Neural crest cell (in vitro differentiated cells): ENCODE data around the gene CCNDBP1. TPM values are rescaled to one million over a fixed set of nuclear protein-coding genes. Genes with fewer than 3 reads are reported as not detected.
"Not testable (repeated sequence)": the region's sequence is repeated elsewhere in the genome, so short reads cannot be mapped to it uniquely, and the experiment has no call there.

Experiments
- DNase-seq: peaks from one replicate; pipeline ENCODE4 v3.0.0; 2021; ENCODE audit warnings: low read depth, mixed read lengths, low spot score
- H3K27ac Mint-ChIP-seq: one replicate; pipeline ENCODE4 v1.8.0; 2021; ENCODE audit warnings: mild to moderate bottlenecking, mixed read lengths; ENCODE audit not compliant: unreplicated experiment
- H3K27me3 Mint-ChIP-seq: 2 replicates; pipeline ENCODE4 v1.8.0; 2021; ENCODE audit warnings: low read depth, mild to moderate bottlenecking, mixed read lengths
- H3K36me3 Mint-ChIP-seq: 2 replicates; pipeline ENCODE4 v1.8.0; 2021; ENCODE audit warnings: low read depth, mild to moderate bottlenecking, mixed read lengths
- H3K4me1 Mint-ChIP-seq: 2 replicates; pipeline ENCODE4 v1.8.0; 2021; ENCODE audit warnings: mixed read lengths
- H3K4me3 Mint-ChIP-seq: one replicate; pipeline ENCODE4 v1.8.0; 2021; ENCODE audit warnings: mild to moderate bottlenecking, mixed read lengths
- H3K9me3 Mint-ChIP-seq: 2 replicates; pipeline ENCODE4 v1.8.0; 2021; ENCODE audit warnings: mixed read lengths
- CTCF ChIP-seq: fragments of 200-600 bp; sonication (generic); conservative IDR thresholded peaks from 2 replicates; pipeline ENCODE4 v1.5.0; 2021; ENCODE audit warnings: antibody characterized with exemption, mild to moderate bottlenecking
- total RNA-seq: library from RNA; stranded (reverse); gene quantifications from 2 replicates; pipeline ENCODE4 v1.2.1, GENCODE V29; 2021

The CCNDBP1 gene
- total RNA-seq, 1 donor from 2014 or later: 31.4 TPM

GRCh38 chr15:43190178-43190577 is 5.0 kb downstream of the CCNDBP1 start:
- H3K27ac Mint-ChIP-seq: no peak overlapping the region
- no peak overlapping the region for H3K4me3 Mint-ChIP-seq
- peaks cover 11% of the 10 kb centered on the region for H3K4me1 Mint-ChIP-seq
- H3K27me3 Mint-ChIP-seq: no peaks in the 10 kb centered on the region
- H3K9me3 Mint-ChIP-seq: no peaks in the 10 kb centered on the region
- H3K36me3 Mint-ChIP-seq: peaks cover 5% of the 10 kb centered on the region
- DNase-seq: no peak
- no peak for TF ChIP-seq CTCF

GRCh38 chr15:43193710-43194109 is 8.5 kb downstream of the CCNDBP1 start:
- Mint-ChIP-seq H3K4me3 (no peak overlapping the region), H3K27me3 (no peaks in the 10 kb centered on the region), H3K4me1 (no peaks in the 10 kb centered on the region), H3K9me3 (no peaks in the 10 kb centered on the region), H3K27ac (no peak overlapping the region), H3K36me3 (peaks cover 21% of the 10 kb centered on the region)
- no peak for DNase-seq
- no peak for TF ChIP-seq CTCF

GRCh38 chr15:43194795-43195194 is 9.6 kb downstream of the CCNDBP1 start:
- DNase-seq: no peak
- H3K27me3 Mint-ChIP-seq: no peaks in the 10 kb centered on the region
- H3K36me3 Mint-ChIP-seq: peaks cover 22% of the 10 kb centered on the region
- no peak overlapping the region for H3K4me3 Mint-ChIP-seq
- H3K4me1 Mint-ChIP-seq: no peaks in the 10 kb centered on the region
- no peak overlapping the region for H3K27ac Mint-ChIP-seq
- no peak for TF ChIP-seq CTCF
- peaks cover 4% of the 10 kb centered on the region for H3K9me3 Mint-ChIP-seq

- Mint-ChIP-seq H3K9me3 (peaks cover 5% of the 10 kb centered on the region), H3K27ac (no peak overlapping the region), H3K36me3 (peaks cover 23% of the 10 kb centered on the region), H3K4me3 (no peak overlapping the region), H3K27me3 (no peaks in the 10 kb centered on the region), H3K4me1 (no peaks in the 10 kb centered on the region)
- TF ChIP-seq CTCF: no peak
- DNase-seq: no peak
Measured at GRCh38 chr15:43196760-43197548, 11.8 kb downstream of the CCNDBP1 start.

GRCh38 chr15:43197773-43198172 is 12.6 kb downstream of the CCNDBP1 start:
- H3K4me3 Mint-ChIP-seq, H3K9me3 Mint-ChIP-seq, H3K27ac Mint-ChIP-seq, DNase-seq, H3K4me1 Mint-ChIP-seq, H3K27me3 Mint-ChIP-seq: not testable (repeated sequence)
- peaks cover 21% of the 10 kb centered on the region for H3K36me3 Mint-ChIP-seq

GRCh38 chr15:43198556-43198955 is 13.4 kb downstream of the CCNDBP1 start:
- not testable (repeated sequence) for H3K9me3 Mint-ChIP-seq, H3K4me3 Mint-ChIP-seq, H3K27me3 Mint-ChIP-seq, DNase-seq, H3K4me1 Mint-ChIP-seq, H3K27ac Mint-ChIP-seq
- H3K36me3 Mint-ChIP-seq: peaks cover 21% of the 10 kb centered on the region
